GM12878 (cell line): ENCODE measurements around the gene GNAI2. TPM values are rescaled to one million over a fixed set of nuclear protein-coding genes. Genes with fewer than 3 reads are reported as not detected.

Experiments
- HCFC1 ChIP-seq: fragments of 150-350 bp; IDR thresholded peaks from 2 replicates; pipeline ENCODE4 v1.6.1; 2014; ENCODE audit warnings: low read length
- NFXL1 ChIP-seq: fragments of 450-650 bp; IDR thresholded peaks from 2 replicates; pipeline ENCODE4 v1.6.1; 2017; ENCODE audit warnings: antibody characterized with exemption, mild to moderate bottlenecking, borderline replicate concordance
- NFYA ChIP-seq: IDR thresholded peaks from 2 replicates; pipeline ENCODE4 v1.6.1; 2011; ENCODE audit warnings: low read depth, mild to moderate bottlenecking, low read length, improper control_type of control experiment, borderline replicate concordance
- PAX8 ChIP-seq: fragments of 450-650 bp; IDR thresholded peaks from 2 replicates; pipeline ENCODE4 v1.6.1; 2017; ENCODE audit warnings: mild to moderate bottlenecking, moderate library complexity
- RBBP5 ChIP-seq: fragments of 200-600 bp; sonication (generic); conservative IDR thresholded peaks from 2 replicates; pipeline ENCODE4 v1.6.1; 2016
- polyA plus RNA-seq, 11 experiments: library from polyadenylated mRNA; depleted of rRNA in 4 of 11; unstranded in 6 of 11; stranded (reverse) in 5 of 11; fragments of >200 nt; fragmentation: Nextera tagmentation in 4 of 11; fragmentation: Illumina TruSeq in 1 of 11; extraction: Ambion mirVana in 4 of 11; extraction: Trizol in 1 of 11; gene quantifications; 1 replicate in 1 of 11; 2 replicates in 10 of 11; pipeline versions ENCODE4 v1.2.1 to v1.2.3, GENCODE V29; 2011 to 2016; ENCODE audit warnings: inconsistent platforms in 2 of 11, missing spikeins in 2 of 11, low read depth in 1 of 11
- total RNA-seq, 4 experiments: library from RNA; depleted of rRNA in 3 of 4; stranded (reverse); fragments of >200 nt in 3 of 4; fragmentation: Illumina TruSeq in 1 of 4; extraction: Trizol in 1 of 4; gene quantifications; 2 replicates each; pipeline versions ENCODE4 v1.2.1 to v1.2.3, GENCODE V29; 2013 to 2021
- TF ChIP-seq, protein P1 (sequence below): fragments of 450-650 bp; IDR thresholded peaks from 2 replicates; pipeline ENCODE4 v1.6.1; 2018; ENCODE audit warnings: borderline replicate concordance, mild to moderate bottlenecking; ENCODE audit not compliant: partially characterized antibody
- TF ChIP-seq, protein P2 (sequence below): fragments of 450-650 bp; IDR thresholded peaks from 2 replicates; pipeline ENCODE4 v1.6.1; 2018; ENCODE audit warnings: mild to moderate bottlenecking, low read depth, moderate library complexity; ENCODE audit not compliant: partially characterized antibody
- TF ChIP-seq, protein P3 (sequence below): fragments of 450-650 bp; IDR thresholded peaks from 2 replicates; pipeline ENCODE4 v1.6.1; 2017; ENCODE audit warnings: mild to moderate bottlenecking, low read depth, inconsistent platforms; ENCODE audit not compliant: poor library complexity, severe bottlenecking
- TF ChIP-seq, protein P4 (sequence below): IDR thresholded peaks from 2 replicates; pipeline ENCODE4 v1.6.1; 2012; ENCODE audit warnings: low read depth, low read length, improper control_type of control experiment

The GNAI2 gene
- total and polyA plus RNA-seq, 10 of the 15 experiments (the other 5 are each of a cell fraction or from before 2014, with no cell fraction given) = 5.0 to 346 (median 237) TPM

DNA sequence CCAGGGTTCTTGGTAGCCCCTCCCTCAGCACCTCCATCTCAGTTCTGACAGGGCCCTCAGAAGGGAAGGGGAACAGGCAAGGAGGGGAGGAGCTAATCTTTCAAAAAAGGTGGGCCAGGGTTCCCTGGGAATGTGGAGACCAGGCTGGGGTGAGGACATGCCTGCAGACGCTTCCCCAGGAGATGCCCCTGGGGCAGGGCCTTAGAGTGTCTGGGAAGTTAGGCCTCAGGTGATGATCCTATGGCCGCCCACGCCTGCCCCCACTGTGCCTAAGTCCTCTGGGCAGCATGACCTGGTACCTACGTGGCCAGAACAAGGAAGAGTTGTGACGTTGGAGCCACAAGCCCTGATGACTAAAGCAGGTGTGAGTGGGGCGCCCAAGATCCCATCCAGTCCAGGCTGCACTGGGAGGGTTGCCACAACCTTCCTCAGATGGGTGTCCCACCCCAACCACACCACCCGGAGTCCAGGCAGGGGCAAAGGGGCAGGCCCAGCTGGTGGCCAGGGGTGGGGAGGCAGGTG is 29.0 kb downstream of the GNAI2 start (continued):
- TF ChIP-seq NFXL1 = no peak
- TF ChIP-seq, protein P1, sequence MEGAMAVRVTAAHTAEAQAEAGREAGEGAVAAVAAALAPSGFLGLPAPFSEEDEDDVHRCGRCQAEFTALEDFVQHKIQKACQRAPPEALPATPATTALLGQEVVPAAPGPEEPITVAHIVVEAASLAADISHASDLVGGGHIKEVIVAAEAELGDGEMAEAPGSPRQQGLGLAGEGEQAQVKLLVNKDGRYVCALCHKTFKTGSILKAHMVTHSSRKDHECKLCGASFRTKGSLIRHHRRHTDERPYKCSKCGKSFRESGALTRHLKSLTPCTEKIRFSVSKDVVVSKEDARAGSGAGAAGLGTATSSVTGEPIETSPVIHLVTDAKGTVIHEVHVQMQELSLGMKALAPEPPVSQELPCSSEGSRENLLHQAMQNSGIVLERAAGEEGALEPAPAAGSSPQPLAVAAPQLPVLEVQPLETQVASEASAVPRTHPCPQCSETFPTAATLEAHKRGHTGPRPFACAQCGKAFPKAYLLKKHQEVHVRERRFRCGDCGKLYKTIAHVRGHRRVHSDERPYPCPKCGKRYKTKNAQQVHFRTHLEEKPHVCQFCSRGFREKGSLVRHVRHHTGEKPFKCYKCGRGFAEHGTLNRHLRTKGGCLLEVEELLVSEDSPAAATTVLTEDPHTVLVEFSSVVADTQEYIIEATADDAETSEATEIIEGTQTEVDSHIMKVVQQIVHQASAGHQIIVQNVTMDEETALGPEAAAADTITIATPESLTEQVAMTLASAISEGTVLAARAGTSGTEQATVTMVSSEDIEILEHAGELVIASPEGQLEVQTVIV = no peak
- TF ChIP-seq, protein P2, sequence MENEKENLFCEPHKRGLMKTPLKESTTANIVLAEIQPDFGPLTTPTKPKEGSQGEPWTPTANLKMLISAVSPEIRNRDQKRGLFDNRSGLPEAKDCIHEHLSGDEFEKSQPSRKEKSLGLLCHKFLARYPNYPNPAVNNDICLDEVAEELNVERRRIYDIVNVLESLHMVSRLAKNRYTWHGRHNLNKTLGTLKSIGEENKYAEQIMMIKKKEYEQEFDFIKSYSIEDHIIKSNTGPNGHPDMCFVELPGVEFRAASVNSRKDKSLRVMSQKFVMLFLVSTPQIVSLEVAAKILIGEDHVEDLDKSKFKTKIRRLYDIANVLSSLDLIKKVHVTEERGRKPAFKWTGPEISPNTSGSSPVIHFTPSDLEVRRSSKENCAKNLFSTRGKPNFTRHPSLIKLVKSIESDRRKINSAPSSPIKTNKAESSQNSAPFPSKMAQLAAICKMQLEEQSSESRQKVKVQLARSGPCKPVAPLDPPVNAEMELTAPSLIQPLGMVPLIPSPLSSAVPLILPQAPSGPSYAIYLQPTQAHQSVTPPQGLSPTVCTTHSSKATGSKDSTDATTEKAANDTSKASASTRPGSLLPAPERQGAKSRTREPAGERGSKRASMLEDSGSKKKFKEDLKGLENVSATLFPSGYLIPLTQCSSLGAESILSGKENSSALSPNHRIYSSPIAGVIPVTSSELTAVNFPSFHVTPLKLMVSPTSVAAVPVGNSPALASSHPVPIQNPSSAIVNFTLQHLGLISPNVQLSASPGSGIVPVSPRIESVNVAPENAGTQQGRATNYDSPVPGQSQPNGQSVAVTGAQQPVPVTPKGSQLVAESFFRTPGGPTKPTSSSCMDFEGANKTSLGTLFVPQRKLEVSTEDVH = no peak
- TF ChIP-seq, protein P3, sequence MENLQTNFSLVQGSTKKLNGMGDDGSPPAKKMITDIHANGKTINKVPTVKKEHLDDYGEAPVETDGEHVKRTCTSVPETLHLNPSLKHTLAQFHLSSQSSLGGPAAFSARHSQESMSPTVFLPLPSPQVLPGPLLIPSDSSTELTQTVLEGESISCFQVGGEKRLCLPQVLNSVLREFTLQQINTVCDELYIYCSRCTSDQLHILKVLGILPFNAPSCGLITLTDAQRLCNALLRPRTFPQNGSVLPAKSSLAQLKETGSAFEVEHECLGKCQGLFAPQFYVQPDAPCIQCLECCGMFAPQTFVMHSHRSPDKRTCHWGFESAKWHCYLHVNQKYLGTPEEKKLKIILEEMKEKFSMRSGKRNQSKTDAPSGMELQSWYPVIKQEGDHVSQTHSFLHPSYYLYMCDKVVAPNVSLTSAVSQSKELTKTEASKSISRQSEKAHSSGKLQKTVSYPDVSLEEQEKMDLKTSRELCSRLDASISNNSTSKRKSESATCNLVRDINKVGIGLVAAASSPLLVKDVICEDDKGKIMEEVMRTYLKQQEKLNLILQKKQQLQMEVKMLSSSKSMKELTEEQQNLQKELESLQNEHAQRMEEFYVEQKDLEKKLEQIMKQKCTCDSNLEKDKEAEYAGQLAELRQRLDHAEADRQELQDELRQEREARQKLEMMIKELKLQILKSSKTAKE = no peak
- TF ChIP-seq PAX8 = no peak
- TF ChIP-seq, protein P4, sequence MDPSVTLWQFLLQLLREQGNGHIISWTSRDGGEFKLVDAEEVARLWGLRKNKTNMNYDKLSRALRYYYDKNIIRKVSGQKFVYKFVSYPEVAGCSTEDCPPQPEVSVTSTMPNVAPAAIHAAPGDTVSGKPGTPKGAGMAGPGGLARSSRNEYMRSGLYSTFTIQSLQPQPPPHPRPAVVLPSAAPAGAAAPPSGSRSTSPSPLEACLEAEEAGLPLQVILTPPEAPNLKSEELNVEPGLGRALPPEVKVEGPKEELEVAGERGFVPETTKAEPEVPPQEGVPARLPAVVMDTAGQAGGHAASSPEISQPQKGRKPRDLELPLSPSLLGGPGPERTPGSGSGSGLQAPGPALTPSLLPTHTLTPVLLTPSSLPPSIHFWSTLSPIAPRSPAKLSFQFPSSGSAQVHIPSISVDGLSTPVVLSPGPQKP = no peak
- no peak for TF ChIP-seq RBBP5
- no peak for TF ChIP-seq HCFC1
- TF ChIP-seq NFYA = no peak
